Measurements from ENCODE around the gene INKA2. TPM values are rescaled to one million over a fixed set of nuclear protein-coding genes. Genes with fewer than 3 reads are reported as not detected.
A peak's percentile ranks its signal among the peaks of the same experiment; 100 is the strongest.

The INKA2 gene
- total RNA-seq, 2 experiments from 2014 or later, result 0.25 to 0.49 TPM

GRCh38 chr1:111704240-111704639 lies 35.0 kb downstream of the INKA2 start:
- H3K36me3 Mint-ChIP-seq (ENCODE audit: low read depth), result peaks cover 61% of the 10 kb centered on the region
- POLR2A ChIA-PET, result interaction anchor here (0.6 to 1.2 kb wide), 2 partner anchors 14 to 944 kb away, joined by 3 read pairs; no protein-coding TSS in a partner anchor
- CTCF ChIA-PET, result interaction anchor here (0.7 to 2.3 kb wide), 5 partner anchors 11 to 196 kb away, joined by 3 to 18 read pairs (median 3); no protein-coding TSS in a partner anchor

GRCh38 chr1:111702504-111703050 lies 36.6 kb downstream of the INKA2 start:
- POLR2A ChIA-PET, result no interaction called here
- peaks cover 57% of the 10 kb centered on the region for H3K36me3 Mint-ChIP-seq (ENCODE audit: low read depth)
- no peak overlapping the region for H3K4me3 Mint-ChIP-seq
- H3K27me3 Mint-ChIP-seq, result no peaks in the 10 kb centered on the region
- peak overlapping the region; percentile 34 for H3K27ac Mint-ChIP-seq
- ATAC-seq, result no peak
- CTCF ChIA-PET, result interaction anchor here (0.8 to 6.3 kb wide), 5 partner anchors 11 to 195 kb away, joined by 3 to 51 read pairs (median 6); no protein-coding TSS in a partner anchor
- peaks cover 44% of the 10 kb centered on the region for H3K4me1 Mint-ChIP-seq
- DNase-seq, result no peak
- H3K9me3 Mint-ChIP-seq (ENCODE audit: low read depth), result no peaks in the 10 kb centered on the region
- intact Hi-C loops (cut with DNase I, micrococcal nuclease), result loop anchor here in 1 of 2 experiments (5.0 kb wide), 1 partner anchor 40 kb away; no protein-coding TSS in a partner anchor

More at GRCh38 chr1:111704240-111704639, 35.0 kb downstream of the INKA2 start:
- Mint-ChIP-seq H3K9me3 (ENCODE audit: low read depth) (no peaks in the 10 kb centered on the region), H3K4me1 (peaks cover 49% of the 10 kb centered on the region), H3K27me3 (no peaks in the 10 kb centered on the region), H3K4me3 (no peak overlapping the region), H3K27ac (peak overlapping the region; percentile 14)
- DNase-seq, result no peak
- intact Hi-C loops (cut with DNase I, micrococcal nuclease), result loop anchor here in 1 of 2 experiments (5.0 kb wide), 1 partner anchor 42 kb away; no protein-coding TSS in a partner anchor
- ATAC-seq, result no peak

GRCh38 chr1:111699268-111699667 lies 39.9 kb downstream of the INKA2 start:
- intact Hi-C loops (cut with DNase I, micrococcal nuclease), result no loop called here
- Mint-ChIP-seq H3K4me1 (peaks cover 52% of the 10 kb centered on the region), H3K36me3 (ENCODE audit: low read depth) (peaks cover 60% of the 10 kb centered on the region), H3K27me3 (no peaks in the 10 kb centered on the region), H3K9me3 (ENCODE audit: low read depth) (no peaks in the 10 kb centered on the region), H3K27ac (peak overlapping the region; percentile 48), H3K4me3 (no peak overlapping the region)
- CTCF ChIA-PET, result interaction anchor here (1.1 to 6.3 kb wide), 3 partner anchors 14 to 191 kb away, joined by 3 to 51 read pairs (median 12); no protein-coding TSS in a partner anchor
- no peak for ATAC-seq
- POLR2A ChIA-PET, result no interaction called here
- DNase-seq, result no peak

- Mint-ChIP-seq H3K27me3 (no peaks in the 10 kb centered on the region), H3K27ac (peak overlapping the region; percentile 26), H3K4me1 (peaks cover 48% of the 10 kb centered on the region), H3K9me3 (ENCODE audit: low read depth) (no peaks in the 10 kb centered on the region), H3K36me3 (ENCODE audit: low read depth) (peaks cover 62% of the 10 kb centered on the region), H3K4me3 (no peak overlapping the region)
- ChIA-PET CTCF (no interaction called here), POLR2A (no interaction called here)
- no peak for ATAC-seq
- intact Hi-C loops (cut with DNase I, micrococcal nuclease), result no loop called here
- DNase-seq, result no peak
Measured at GRCh38 chr1:111696330-111696729, 42.9 kb downstream of the INKA2 start.

GRCh38 chr1:111695801-111696200 lies 43.4 kb downstream of the INKA2 start:
- H3K27ac Mint-ChIP-seq, result no peak overlapping the region
- H3K9me3 Mint-ChIP-seq (ENCODE audit: low read depth), result no peaks in the 10 kb centered on the region
- H3K27me3 Mint-ChIP-seq, result no peaks in the 10 kb centered on the region
- CTCF ChIA-PET, result no interaction called here
- peaks cover 60% of the 10 kb centered on the region for H3K36me3 Mint-ChIP-seq (ENCODE audit: low read depth)
- H3K4me3 Mint-ChIP-seq, result no peak overlapping the region
- intact Hi-C loops (cut with DNase I, micrococcal nuclease), result no loop called here
- ATAC-seq (no peak), DNase-seq (no peak)
- POLR2A ChIA-PET, result no interaction called here
- peaks cover 48% of the 10 kb centered on the region for H3K4me1 Mint-ChIP-seq

GRCh38 chr1:111691886-111692285 lies 47.3 kb downstream of the INKA2 start:
- POLR2A ChIA-PET, result no interaction called here
- Mint-ChIP-seq H3K36me3 (ENCODE audit: low read depth) (peaks cover 46% of the 10 kb centered on the region), H3K4me3 (no peak overlapping the region), H3K27me3 (no peaks in the 10 kb centered on the region), H3K27ac (peak overlapping the region; percentile 30), H3K9me3 (ENCODE audit: low read depth) (no peaks in the 10 kb centered on the region), H3K4me1 (peaks cover 55% of the 10 kb centered on the region)
- no peak for ATAC-seq
- CTCF ChIA-PET, result interaction anchor here (0.7 to 1.1 kb wide), 5 partner anchors 9 to 402 kb away, joined by 3 to 4 read pairs (median 3); no protein-coding TSS in a partner anchor
- intact Hi-C loops (cut with DNase I, micrococcal nuclease), result no loop called here
- DNase-seq, result no peak

- Mint-ChIP-seq H3K4me3 (no peak overlapping the region), H3K9me3 (ENCODE audit: low read depth) (peaks cover 3% of the 10 kb centered on the region), H3K27me3 (no peaks in the 10 kb centered on the region), H3K4me1 (peaks cover 56% of the 10 kb centered on the region), H3K36me3 (ENCODE audit: low read depth) (peaks cover 48% of the 10 kb centered on the region), H3K27ac (peak overlapping the region; percentile 8)
- POLR2A ChIA-PET, result interaction anchor here (0.8 kb wide), 1 partner anchor 13 kb away, joined by 3 read pairs; no protein-coding TSS in a partner anchor
- CTCF ChIA-PET, result interaction anchor here (0.6 to 1.0 kb wide), 3 partner anchors 10 to 213 kb away, joined by 3 to 5 read pairs (median 3); no protein-coding TSS in a partner anchor
- ATAC-seq, result no peak
- intact Hi-C loops (cut with DNase I, micrococcal nuclease), result no loop called here
- no peak for DNase-seq
Measured at GRCh38 chr1:111690306-111690617, 48.9 kb downstream of the INKA2 start.

Other genes starting within 250 kb of the INKA2 start
- gene ADORA3, start 235.8 kb downstream of the INKA2 start, total RNA-seq, result under 1 TPM in 1 of 2 experiments, not detected in 1; 0.16 TPM
- gene TMIGD3, start 235.8 kb downstream of the INKA2 start, total RNA-seq, result not detected
- gene RAP1A, start 119.6 kb downstream of the INKA2 start, total RNA-seq, result 100 to 1,000 TPM; 182 to 214 TPM
- 10 to 100 TPM; 13.5 to 13.6 TPM for gene DDX20, start 16.5 kb upstream of the INKA2 start, total RNA-seq